CD4-positive, alpha-beta T cell treated with Interleukin-2 at 100 ng/mL for 4 hours (primary cell): ENCODE data around the gene CLEC20A.

ENCODE experiments used
- DNase-seq: peaks from one replicate; pipeline ENCODE4 v3.0.0-alpha.2; 2020; ENCODE audit warnings: low spot score

Gene CLEC20A

DNA sequence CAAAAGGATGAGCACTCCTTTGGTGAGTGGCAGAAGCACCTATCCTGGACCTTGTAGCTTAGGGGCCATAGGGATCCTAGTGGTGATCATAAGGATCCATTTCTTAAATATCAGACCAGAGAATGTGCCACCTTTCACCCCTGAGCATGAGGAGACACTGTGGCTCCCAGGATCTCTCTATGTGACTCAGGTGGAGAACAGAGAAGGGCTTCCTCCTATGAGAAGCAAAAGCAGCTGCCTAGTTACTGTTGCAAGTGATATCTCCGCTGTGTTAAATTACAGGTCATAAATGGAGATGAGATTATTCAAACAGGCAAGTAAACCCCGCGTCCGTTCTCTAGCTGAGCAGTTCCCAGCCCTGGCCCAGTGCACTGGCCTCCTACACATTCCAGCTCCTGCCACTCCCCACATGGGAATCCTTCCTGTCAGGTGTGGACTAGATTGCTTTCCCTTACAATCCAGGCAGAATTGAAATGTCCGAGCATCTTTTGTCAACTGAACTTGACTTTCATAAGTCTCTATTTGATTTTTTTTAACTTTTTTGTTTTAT is 26.3 kb downstream of the CLEC20A start:
- DNase-seq: no peak

DNA sequence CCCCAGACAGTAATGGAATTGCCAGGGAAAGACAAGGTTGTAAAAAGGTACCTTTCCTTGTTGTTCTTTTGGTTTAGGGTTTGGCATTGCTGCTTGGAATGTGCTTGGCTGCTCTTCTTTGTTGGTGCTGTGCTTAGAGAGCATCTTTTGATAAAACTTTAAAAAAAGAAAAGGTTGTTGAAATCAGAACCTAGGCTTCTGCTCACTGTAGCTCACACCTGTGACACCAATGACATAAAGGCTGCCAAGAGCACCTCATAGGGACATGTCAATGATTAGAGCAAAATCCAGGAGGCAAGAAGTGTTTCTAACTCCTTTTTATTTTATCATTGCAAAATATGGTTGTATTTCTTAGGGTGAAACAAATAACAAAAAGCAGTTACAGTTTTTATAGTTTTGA is 28.9 kb downstream of the CLEC20A start:
- DNase-seq: no peak

DNA sequence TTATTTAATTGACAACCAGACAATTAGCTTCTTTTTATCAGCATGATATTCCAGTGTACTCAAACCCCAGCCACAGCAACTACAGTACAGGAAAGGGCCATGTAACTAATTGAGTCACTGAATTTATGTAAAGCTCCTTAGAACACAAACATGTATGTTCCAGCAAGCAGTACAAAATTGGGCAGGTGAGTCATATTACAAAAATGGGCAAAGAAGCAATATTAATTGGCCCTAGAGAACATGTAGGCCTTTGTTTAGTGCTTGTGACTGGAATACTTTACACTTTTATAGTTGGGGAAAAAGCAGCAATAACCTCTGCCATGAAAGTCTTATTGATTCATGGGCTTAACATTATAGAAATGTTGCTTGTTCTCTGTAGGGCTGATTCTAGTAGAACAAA is 31.8 kb downstream of the CLEC20A start:
- no peak for DNase-seq

DNA sequence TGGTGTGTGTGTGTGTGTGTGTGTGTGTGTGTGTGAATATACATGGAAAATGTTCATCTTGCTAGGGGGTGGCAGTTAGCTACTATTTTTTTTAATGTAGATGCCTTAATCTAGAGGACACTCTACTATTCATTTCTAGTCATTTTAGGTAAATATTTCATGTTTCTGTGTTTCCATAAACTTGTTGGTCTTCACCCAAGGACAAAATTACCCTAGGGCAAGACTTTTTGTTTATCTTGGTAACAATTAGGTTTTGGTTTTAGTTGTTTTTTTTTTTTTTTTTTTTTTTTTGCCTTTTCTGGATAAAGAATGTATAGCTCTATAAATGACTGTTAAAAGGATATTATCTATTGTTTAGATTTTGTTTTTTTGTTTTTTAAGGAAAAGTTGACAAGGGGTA is 32.2 kb downstream of the CLEC20A start:
- DNase-seq: no peak

DNA sequence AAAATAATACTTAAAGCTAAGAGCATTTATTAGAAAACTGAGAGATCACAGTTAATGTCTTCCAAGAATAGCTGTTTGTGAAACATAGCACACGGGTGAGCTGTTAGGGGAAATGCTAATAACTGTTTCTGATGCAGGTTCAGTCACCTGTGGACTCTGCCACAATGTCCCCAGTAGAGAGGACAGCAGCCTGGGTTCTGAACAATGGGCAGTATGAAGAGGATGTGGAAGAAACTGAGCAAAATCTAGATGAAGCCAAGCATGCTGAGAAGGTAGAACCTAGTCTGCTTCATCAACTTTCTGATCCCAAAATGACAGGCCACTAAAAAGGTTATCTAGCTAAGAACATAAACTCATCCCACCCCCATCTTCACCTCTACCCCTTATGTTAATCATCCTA is 32.6 kb downstream of the CLEC20A start:
- no peak for DNase-seq

DNA sequence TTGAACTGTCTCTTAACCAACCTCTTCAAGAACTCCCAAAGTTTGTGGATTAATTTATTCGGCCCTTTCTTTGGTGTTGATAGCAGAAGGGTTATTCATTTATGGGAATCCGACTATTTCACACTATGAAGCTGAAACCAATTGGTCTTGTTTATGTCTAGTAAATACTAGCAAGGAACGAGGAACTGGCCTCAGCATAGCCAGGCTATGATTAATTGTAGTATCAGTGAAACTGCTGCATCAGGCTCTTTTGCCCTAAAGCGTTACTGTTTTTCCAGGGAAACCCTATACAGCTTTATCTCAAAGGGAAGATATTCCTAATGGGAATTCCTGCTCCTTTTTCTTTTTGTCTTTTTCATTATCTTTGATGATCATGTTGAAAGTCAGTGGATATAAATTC is 35.1 kb downstream of the CLEC20A start:
- DNase-seq: no peak

DNA sequence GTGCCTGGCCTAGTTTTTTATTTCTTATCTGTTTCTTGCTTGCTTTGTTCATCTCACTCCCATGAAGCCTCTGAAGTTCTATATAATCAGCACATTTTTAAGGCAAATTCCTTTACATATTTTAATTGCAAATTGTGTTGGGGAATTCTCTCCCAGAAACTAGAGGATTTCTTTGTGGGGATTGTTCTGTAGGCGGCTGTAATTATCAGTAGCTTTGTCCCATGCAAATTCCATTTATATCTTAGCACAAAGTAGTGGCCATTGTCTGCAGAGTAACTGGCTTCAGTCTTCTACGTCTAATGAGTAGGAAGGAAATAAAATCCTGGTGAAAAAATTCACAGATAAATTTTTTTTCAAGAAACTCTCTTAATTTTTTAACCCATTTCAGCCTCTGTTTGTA is 35.7 kb downstream of the CLEC20A start:
- no peak for DNase-seq

DNA sequence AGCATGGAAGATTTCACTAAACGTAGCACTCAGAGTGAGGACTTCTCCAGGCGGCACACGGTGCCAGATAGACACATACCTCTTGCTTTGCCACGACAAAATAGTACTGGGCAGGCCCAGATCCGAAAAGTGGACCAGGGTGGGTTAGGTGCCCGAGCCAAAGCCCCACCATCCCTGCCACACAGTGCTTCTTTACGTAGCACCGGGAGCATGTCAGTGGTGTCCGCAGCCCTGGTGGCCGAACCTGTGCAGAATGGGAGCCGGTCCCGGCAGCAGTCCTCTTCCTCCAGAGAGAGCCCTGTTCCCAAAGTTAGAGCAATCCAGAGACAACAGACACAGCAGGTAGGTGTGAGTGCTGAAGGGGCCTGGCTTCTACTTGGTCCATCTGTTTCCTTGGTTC is 38.6 kb downstream of the CLEC20A start:
- no peak for DNase-seq

DNA sequence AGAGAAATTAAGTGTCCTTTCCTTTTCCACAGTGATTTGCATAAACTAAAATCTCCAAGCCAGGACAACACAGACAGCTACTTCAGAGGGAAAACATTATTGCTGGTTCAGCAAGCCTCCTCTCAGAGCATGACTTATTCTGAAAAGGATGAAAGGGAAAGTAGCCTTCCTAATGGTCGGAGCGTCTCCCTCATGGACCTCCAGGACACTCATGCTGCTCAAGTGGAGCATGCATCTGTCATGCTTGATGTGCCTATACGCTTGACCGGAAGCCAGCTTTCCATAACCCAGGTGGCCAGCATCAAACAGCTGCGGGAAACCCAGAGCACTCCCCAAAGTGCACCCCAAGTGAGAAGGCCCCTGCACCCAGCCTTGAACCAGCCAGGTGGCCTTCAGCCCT is 39.1 kb downstream of the CLEC20A start:
- no peak for DNase-seq

DNA sequence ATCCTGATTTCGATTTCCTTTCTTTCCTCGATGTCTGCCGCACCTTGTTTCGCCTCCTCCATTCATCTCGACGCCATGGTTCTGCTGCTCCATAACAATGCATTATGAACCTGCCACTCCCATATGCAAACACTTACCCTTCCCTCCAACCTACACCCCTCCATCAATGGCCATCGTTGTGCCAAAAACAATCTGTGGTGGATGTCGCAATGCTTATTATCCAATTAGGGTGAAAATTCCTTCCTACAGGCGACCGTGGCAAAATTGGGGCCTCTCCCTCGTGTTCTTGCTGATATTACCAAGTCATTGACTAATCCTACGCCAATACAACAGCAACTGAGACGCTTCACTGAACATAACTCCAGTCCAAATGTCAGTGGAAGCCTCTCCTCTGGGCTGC is 40.3 kb downstream of the CLEC20A start:
- no peak for DNase-seq

DNA sequence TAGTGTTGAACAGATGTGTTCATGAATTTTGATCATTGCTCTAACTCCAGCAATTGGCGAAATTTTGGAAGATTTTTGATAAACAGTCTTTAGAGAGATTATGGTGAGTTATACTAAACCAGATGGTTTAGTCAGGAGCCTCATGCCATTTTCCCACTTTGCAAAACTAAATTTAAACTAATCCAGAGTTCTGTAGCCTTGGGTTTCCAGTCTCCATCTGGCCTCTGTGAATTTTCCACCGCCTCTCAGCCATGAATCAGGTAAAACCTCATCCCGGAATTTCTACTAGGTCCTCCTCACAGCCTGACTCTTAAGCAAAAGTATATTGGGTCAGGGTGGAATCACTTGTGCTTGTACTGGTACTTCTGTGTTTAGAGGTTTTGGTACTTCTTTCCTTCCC is 44.8 kb downstream of the CLEC20A start:
- no peak for DNase-seq

DNA sequence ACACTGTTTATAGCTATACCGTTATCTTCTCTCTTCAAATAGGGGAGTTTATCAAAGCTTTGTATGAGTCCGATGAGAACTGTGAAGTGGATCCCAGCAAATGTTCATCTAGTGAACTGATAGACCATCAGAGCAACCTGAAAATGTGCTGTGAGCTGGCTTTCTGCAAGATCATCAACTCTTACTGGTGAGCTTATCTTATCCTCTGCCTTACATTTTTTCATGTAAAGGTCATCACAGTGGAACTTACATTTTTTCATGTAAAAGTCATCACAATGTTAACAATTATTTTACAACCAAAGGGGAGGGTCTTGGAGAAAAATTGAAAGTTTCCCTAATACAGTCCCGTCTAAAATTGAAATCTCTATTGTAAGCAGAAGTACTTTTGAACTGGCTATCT is 45.2 kb downstream of the CLEC20A start:
- DNase-seq: no peak

DNA sequence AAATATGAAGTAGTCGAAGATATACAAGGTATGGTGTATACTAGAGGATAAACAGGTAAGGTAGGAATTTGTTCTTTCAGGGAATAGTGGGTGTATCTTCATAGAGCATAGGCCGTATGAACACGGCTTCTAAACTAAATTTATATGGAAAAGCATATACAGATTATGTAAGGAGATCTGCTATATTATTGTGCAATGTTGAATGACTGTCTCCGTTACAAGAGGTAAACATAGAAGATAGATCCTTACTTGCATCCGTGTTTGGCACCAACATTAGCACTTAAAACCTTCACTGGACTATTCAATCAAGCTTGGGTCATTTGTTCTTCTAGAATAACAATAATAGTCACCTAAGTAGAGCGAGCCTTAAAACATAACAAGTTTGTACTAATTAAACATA is 45.9 kb downstream of the CLEC20A start:
- DNase-seq: no peak

DNA sequence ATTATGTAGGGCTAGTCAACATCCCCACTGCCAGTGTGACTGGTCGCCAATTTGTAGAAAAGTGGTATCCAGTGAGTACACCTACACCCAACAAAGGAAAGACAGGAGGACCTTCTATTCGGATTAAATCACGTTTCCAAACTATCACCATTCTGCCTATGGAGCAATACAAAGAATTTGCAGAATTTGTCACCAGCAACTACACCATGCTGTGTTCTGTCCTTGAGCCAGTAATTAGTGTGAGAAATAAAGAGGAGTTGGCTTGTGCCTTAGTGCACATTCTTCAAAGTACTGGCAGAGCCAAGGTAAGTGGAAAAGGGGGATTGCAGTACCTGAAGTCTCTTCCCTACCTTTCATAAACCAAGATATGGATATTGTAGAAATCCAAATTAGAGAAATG is 53.8 kb downstream of the CLEC20A start:
- DNase-seq: no peak

DNA sequence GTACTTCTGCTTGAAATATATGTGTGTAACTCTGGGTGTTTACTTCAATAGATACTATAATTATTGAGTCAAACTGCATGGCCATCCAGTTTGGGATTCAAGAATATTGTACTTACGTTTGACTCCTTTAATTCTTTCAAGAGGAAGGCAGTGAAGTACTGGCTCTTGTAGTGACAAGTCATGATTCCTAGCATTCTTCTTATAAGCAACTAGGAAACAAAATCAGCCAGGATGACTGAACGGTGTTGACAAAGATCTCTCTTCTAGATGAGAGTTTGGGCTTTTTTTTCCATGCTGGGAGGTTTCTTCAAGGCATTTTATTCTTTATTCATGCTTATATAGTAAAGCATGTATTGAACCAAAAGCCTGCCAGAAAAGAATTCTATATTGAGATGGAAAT is 58.3 kb downstream of the CLEC20A start:
- no peak for DNase-seq

DNA sequence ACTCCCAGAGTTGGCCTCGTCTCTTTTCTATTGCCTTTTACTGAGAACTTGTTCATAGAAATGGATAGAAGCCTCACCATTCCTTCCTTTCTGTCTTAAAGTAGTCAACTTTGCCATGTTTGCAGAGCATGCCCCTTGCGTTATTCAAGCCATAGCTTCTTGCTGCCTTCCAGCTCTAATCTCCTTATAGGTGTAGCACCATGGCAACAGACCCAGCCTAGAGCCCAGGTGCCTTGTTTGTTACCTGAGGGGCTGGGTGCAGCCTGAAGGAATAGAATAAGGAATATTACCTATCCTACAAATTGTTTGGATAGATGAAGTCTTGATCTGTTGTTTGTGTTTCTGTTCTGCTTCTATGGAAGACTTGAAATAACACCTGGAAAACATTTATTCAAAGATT is 59.9 kb downstream of the CLEC20A start:
- DNase-seq: no peak

DNA sequence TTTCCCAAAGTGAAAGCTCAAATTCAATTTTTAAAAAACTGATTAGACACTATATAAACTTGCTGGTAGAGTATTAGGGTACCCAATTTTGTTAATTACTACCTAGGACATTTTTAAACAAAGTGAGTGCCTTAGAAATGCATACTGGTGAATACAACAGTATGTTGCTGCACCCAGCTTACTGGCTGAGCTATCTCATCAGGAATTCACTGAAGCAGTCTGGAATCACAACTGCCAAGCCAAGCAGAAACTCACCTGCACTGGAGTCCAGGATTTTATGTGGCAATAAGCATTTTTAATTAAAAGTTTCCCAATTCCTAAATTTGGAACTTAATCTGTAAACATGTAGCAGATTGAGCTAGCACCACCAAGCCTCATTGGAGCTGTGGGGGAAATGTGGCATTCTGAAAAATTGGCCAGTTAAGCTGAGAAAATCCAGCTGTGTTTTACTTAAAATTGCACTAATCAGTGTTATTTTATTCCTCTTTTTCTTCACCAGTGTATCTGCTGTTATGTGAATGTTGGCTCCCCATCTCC is 61.8 kb downstream of the CLEC20A start:
- no peak for DNase-seq

DNA sequence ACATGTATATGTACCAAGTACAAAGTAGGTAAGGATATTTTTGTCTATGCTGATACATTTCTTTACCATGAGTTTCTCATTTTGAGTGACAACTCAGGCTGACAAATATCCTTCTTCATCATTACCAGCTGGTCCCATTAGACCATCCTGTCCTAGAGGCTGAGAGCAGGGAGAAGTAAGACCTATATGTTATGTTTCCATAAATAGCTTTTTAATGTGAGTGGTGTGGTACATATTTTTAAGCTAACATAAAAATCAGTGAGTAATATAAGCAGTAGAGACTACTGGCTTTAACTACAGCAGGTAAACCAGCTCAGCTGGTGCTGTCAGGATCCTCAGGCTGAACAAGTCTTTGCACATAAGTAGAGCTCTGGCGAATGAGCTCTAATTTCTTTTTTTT is 62.4 kb downstream of the CLEC20A start:
- no peak for DNase-seq
